ENCODE data around the gene ENOX1. TPM values are rescaled to one million over a fixed set of nuclear protein-coding genes. Genes with fewer than 3 reads are reported as not detected.

Gene ENOX1
- total and polyA plus RNA-seq, 2 of the 8 experiments (the other 6 are each of a cell fraction or from before 2014, with no cell fraction given): 0.23 to 0.37 TPM

GRCh38 chr13:43204591-43204990 lies 582.2 kb downstream of the ENOX1 start (continued):
- TF ChIP-seq RAD21 (IDR thresholded peaks at IDR 0.05 in 1 of 2, conservative IDR thresholded peaks at IDR 0.05 in 1 of 2; ENCODE audit: low read depth in 2 of 2, low read length in 2 of 2) (no peak), POU5F1 (IDR thresholded peaks at IDR 0.05; ENCODE audit: low read depth, low read length) (no peak)

All from H1 (cell line).